Fibroblast of mammary gland (primary cell): ENCODE measurements around the gene PALM2AKAP2.
"Not testable (repeated sequence)": the region's sequence is repeated elsewhere in the genome, so short reads cannot be mapped to it uniquely, and the experiment has no call there.

Source experiments
- DNase-seq: peaks from one replicate; pipeline ENCODE4 v3.0.0-alpha.2; 2010; ENCODE audit warnings: low read depth
- H3K4me3 ChIP-seq: 2 replicates; pipeline ENCODE4 v1.5.1; 2011; ENCODE audit warnings: low read depth, mild to moderate bottlenecking, low read length, moderate library complexity; ENCODE audit not compliant: control insufficient read depth
- TF ChIP-seq, protein P1 (sequence below): conservative IDR thresholded peaks from 2 replicates; pipeline ENCODE4 v1.5.1; 2011; ENCODE audit warnings: low read depth, low read length, inconsistent platforms; ENCODE audit not compliant: control insufficient read depth, insufficient read depth

Gene PALM2AKAP2

DNA sequence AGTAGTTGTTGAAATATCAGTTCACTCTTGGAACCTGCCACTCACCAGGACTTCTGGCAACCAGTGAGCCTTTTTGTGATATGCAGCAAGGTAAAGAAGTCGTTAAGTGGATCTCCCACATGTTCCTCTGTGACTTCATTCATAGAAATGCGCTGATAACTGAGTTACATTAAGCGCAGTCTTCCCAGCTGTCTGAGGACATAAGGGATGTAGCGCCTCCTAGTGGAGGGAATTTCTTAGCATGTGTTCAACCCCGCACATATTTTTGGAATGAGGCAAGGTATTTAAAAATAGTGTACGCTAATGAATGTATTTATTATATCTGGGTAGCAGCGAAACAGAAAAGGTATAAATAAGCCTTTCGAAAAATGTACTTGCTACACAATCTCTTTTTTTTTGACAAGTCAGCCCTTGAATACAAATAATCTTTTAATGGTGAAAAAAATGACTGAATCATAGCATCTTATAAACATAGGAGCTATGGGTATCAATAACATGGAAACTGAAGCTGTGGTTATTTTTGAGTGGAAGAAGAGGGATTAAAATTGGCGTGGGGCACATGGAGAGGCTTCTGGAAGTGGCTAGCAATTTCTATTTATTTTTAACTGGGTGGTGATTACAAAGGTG lies 38.0 kb downstream of the PALM2AKAP2 start:
- TF ChIP-seq, protein P1, sequence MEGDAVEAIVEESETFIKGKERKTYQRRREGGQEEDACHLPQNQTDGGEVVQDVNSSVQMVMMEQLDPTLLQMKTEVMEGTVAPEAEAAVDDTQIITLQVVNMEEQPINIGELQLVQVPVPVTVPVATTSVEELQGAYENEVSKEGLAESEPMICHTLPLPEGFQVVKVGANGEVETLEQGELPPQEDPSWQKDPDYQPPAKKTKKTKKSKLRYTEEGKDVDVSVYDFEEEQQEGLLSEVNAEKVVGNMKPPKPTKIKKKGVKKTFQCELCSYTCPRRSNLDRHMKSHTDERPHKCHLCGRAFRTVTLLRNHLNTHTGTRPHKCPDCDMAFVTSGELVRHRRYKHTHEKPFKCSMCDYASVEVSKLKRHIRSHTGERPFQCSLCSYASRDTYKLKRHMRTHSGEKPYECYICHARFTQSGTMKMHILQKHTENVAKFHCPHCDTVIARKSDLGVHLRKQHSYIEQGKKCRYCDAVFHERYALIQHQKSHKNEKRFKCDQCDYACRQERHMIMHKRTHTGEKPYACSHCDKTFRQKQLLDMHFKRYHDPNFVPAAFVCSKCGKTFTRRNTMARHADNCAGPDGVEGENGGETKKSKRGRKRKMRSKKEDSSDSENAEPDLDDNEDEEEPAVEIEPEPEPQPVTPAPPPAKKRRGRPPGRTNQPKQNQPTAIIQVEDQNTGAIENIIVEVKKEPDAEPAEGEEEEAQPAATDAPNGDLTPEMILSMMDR = peak; percentile 71
- peak; percentile 97 for DNase-seq
- no peak overlapping the region for H3K4me3 ChIP-seq

DNA sequence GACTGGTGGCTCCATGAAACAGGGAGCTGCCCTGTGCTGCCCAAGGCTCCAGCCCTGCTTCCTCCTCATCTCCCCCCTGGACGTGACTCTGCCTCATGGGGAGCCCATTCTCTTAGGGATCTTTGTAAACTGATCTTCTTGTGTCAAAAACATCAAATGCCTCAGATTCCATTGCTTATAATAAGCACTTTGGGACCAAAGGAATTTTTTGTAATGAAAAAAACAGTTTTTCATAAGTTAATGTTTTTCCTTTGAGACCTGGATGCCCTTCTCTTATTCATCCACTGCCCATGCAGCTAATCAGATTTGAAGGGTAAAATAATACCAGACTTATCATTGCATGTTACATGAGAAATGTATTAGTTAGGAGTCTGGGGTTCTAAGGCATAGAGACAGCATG lies 41.7 kb downstream of the PALM2AKAP2 start:
- no peak for DNase-seq
- H3K4me3 ChIP-seq = no peak overlapping the region
- TF ChIP-seq, protein P1 = no peak

DNA sequence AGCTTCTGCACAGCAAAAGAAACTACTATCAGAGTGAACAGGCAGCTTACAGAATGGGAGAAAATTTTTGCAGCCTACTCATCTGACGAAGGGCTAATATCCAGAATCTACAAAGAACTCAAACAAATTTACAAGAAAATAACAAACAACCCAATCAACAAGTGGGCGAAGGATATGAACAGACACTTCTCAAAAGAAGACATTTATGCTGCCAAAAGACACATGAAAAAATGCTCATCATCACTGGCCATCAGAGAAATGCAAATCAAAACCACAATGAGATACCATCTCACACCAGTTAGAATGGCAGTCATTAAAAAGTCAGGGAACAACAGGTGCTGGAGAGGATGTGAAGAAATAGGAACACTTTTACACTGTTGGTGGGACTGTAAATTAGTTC lies 45.4 kb downstream of the PALM2AKAP2 start:
- not testable (repeated sequence) for H3K4me3 ChIP-seq, DNase-seq

DNA sequence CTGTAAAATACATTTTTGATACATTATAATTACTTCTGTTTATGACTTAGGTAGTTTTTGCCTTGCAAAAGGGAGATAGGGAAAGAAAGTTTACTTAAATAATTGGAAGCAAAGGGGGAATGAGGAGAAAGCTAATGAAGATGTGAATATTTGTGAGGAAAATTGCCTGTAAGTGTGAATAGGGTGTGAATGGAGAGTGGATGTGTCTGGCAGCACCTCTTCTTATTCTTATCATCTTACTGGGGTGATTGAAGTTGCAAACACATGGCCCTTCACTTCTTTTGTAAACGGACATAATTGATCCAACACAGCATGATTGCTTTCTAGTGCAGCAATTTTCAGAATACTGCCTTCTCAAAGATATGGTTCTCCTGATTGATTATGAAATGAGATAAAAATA lies 46.6 kb downstream of the PALM2AKAP2 start:
- no peak overlapping the region for H3K4me3 ChIP-seq
- DNase-seq = no peak
- TF ChIP-seq, protein P1 = no peak

DNA sequence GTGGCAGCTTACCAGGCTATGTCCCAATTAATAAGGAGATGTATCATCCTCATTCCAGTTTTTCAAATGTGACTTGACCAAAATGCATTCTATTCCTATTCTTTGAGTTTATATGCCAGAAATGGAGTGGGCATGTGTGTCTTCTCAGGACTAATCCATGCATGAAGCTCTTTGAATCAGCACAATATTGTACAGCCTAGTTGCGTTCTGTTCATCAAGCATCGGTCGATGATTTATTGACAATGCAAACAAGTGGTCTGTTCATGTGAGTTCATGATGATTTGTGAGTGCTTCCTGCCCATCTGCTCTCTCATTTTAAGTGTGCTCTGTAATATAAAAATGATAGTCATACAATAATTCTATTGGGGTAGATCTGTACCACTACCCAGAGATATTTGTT lies 48.3 kb downstream of the PALM2AKAP2 start:
- no peak for DNase-seq
- TF ChIP-seq, protein P1 = no peak
- no peak overlapping the region for H3K4me3 ChIP-seq
